ENCODE data around the gene HECA.
"Not testable (repeated sequence)": the region's sequence is repeated elsewhere in the genome, so short reads cannot be mapped to it uniquely, and the experiment has no call there.

Gene HECA

GRCh38 chr6:139165324-139165723, 30.4 kb downstream of the HECA start:
- DNase-seq = no peak

GRCh38 chr6:139166238-139166955, 31.5 kb downstream of the HECA start:
- DNase-seq = no peak

- DNase-seq = no peak
Measured at GRCh38 chr6:139166956-139167313, 32.1 kb downstream of the HECA start.

GRCh38 chr6:139172151-139172550, 37.3 kb downstream of the HECA start:
- no peak for DNase-seq

- no peak for DNase-seq
Measured at GRCh38 chr6:139172567-139172966, 37.7 kb downstream of the HECA start.

- peak; percentile 43 for DNase-seq
Measured at GRCh38 chr6:139173172-139173571, 38.3 kb downstream of the HECA start.

GRCh38 chr6:139173822-139174221, 38.9 kb downstream of the HECA start:
- no peak for DNase-seq

- no peak for DNase-seq
Measured at GRCh38 chr6:139174961-139175360, 40.1 kb downstream of the HECA start.

- peak; percentile 32 for DNase-seq
Measured at GRCh38 chr6:139175389-139175948, 40.6 kb downstream of the HECA start.

- DNase-seq = no peak
Measured at GRCh38 chr6:139181236-139181635, 46.4 kb downstream of the HECA start.

- DNase-seq = no peak
Measured at GRCh38 chr6:139184047-139184446, 49.2 kb downstream of the HECA start.

GRCh38 chr6:139184459-139184858, 49.6 kb downstream of the HECA start:
- no peak for DNase-seq

GRCh38 chr6:139186242-139186641, 51.4 kb downstream of the HECA start:
- DNase-seq = no peak

GRCh38 chr6:139186692-139187091, 51.8 kb downstream of the HECA start:
- DNase-seq = no peak

- no peak for DNase-seq
Measured at GRCh38 chr6:139187489-139187888, 52.6 kb downstream of the HECA start.

GRCh38 chr6:139189665-139190064, 54.8 kb downstream of the HECA start:
- no peak for DNase-seq

- no peak for DNase-seq
Measured at GRCh38 chr6:139194740-139195139, 59.9 kb downstream of the HECA start.

- DNase-seq = no peak
Measured at GRCh38 chr6:139198529-139199288, 63.8 kb downstream of the HECA start.

- DNase-seq = no peak
Measured at GRCh38 chr6:139201378-139201777, 66.5 kb downstream of the HECA start.

- peak; percentile 7 for DNase-seq
Measured at GRCh38 chr6:139204978-139205377, 70.1 kb downstream of the HECA start.

- no peak for DNase-seq
Measured at GRCh38 chr6:139205843-139206242, 71.0 kb downstream of the HECA start.

- peak; percentile 26 for DNase-seq
Measured at GRCh38 chr6:139210766-139211165, 75.9 kb downstream of the HECA start.

- DNase-seq = not testable (repeated sequence)
Measured at GRCh38 chr6:139212460-139212859, 77.6 kb downstream of the HECA start.

- peak; percentile 81 for DNase-seq
Measured at GRCh38 chr6:139219271-139219729, 84.4 kb downstream of the HECA start.
